ENCODE results near the gene PEX7.
"Not testable (repeated sequence)": the region's sequence is repeated elsewhere in the genome, so short reads cannot be mapped to it uniquely, and the experiment has no call there.

The PEX7 gene

DNA sequence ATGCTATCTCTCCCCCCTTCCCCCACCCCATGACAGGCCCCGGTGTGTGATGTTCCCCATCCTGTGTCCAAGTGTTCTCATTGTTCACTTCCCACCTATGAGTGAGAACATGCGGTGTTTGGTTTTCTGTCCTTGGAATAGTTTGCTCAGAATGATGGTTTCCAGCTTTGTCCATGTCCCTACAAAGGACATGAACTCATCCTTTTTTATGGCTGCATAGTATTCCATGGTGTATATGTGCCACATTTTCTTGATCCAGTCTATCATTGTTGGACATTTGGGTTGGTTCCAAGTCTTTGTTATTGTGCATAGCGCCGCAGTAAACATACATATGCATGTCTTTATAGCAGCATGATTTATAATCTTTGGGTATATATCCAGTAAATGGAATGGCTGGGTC lies 24.1 kb downstream of the PEX7 start:
- DNase-seq: not testable (repeated sequence)

DNA sequence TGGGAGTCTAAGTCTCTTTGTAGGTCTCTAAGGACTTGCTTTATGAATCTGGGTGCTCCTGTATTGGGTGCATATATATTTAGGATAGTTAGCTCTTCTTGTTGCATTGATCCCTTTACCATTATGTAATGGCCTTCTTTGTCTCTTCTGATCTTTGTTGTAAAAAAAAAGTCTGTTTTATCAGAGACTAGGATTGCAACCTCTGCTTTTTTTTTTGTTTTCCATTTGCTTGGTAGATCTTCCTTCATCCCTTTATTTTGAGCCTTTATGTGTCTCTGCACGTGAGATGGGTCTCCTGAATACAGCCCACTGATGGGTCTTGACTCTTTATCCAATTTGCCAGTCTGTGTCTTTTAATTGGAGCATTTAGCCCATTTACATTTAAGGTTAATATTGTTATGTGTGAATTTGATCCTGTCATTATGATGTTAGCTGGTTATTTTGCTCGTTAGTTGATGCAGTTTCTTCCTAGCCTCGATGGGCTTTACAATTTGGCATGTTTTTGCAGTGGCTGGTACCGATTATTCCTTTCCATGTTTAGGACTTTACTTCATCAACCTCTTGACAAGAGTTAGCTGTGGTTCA lies 27.7 kb downstream of the PEX7 start:
- DNase-seq: not testable (repeated sequence)

GRCh38 chr6:136859430-136859829 lies 37.0 kb downstream of the PEX7 start:
- DNase-seq: no peak

GRCh38 chr6:136860043-136860442 lies 37.7 kb downstream of the PEX7 start:
- no peak for DNase-seq

DNA sequence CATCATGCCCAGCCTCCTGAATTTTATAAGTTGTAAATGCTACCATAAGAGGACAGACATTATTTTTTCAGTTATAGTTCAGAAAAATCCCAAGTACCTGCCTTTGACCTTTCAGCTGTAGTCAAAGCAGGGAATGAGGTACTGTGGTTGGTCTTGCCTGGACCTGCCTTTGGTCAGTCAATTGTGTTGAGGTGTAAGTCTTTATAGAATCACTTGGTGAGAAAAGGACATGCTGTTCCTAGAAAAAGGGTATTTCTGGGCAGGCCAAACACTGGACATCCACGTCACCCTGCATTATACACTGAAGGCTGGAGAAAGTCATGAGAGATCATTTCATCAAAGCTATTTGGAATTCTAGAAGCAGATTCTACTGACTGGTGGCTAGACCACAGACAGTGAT lies 40.3 kb downstream of the PEX7 start:
- DNase-seq: no peak

DNA sequence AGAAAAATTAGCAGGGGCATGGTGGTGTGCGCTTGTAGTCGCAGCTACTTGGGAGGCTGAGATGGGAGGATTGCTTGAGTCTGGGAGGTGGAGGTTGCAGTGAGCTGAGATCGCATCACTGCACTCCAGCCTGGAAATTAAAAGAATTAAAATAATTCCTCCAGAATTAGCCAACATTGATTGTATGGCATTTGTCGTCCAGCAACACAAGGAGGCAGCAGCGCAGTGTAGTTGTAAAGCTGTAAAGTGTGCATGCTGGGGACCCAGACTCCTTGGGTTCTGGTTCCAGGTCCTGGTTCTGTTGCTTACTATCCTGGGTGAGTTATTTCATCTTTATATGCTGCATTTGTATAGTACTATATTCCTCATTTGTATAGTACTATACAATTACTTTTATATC lies 41.4 kb downstream of the PEX7 start:
- DNase-seq: no peak

DNA sequence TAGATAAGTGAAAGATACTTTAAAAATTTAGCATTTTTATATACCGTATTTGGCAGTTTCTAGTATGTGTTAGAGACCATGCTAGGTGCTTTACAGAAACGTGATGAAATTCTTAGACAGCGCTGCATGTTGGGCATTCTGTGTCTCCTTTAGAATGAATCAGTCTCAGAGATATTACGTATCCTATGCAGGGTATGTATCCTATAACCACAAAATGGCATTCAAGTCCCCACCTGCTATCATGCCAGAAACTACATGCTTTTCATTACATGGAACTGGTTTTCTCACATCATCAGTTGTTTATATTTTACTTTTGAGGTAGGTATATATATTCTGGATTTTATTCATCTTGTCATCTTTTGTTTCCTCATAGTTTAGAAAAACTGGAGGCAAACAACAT lies 42.3 kb downstream of the PEX7 start:
- DNase-seq: no peak

- DNase-seq: no peak
Observed at GRCh38 chr6:136866872-136867416, 44.6 kb downstream of the PEX7 start.

- DNase-seq: no peak
Observed at GRCh38 chr6:136869451-136869850, 47.1 kb downstream of the PEX7 start.

- no peak for DNase-seq
Observed at GRCh38 chr6:136873748-136874147, 51.4 kb downstream of the PEX7 start.

DNA sequence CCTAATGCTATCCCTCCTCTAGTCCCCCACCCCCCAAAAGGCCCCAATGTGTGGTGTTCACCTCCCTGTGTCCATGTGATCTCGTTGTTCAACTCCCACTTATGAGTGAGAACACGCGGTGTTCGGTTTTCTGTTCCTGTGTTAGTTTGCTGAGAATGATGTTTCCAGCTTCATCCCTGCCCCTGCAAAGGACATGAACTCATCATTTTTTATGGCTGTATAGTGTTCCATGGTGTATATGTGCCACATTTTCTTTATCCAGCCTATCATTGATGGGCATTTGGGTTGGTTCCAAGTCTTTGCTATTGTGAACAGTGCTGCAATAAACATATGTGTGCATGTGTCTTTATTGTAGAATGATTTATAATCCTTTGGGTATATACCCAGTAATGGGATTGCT lies 54.1 kb downstream of the PEX7 start:
- not testable (repeated sequence) for DNase-seq

DNA sequence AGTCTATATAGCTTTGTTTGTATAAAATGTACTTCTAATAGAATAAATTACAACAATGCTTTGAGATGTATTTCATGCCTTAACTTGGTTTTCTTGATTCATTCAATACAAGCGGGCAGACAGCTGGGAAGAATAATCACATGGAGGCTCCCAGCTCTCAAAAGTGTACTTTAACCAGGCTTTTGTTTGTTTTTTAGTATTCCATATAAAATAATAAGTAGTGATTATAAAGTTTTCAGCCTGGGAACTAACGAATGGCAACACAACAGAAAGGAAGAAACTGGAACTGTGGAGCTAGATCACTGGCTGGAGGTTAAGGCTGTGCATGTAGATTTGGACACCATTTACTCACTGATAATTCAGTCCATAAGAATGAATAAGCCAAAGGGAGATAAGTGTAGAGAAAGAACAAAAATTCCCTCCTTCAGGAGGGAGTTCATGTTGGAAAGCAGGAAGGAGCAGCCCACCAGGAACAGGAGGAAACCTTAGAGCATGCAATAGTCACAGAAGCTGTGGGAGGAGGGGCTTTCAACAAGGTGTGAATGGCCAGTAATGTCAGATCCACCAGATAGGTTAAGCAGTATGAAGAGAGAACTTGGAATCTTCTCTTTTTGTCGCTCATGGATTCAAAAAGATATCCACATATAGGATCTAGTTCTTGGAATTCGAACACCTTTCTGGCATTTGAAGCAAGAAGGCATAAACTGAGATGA lies 58.5 kb downstream of the PEX7 start:
- DNase-seq: no peak

DNA sequence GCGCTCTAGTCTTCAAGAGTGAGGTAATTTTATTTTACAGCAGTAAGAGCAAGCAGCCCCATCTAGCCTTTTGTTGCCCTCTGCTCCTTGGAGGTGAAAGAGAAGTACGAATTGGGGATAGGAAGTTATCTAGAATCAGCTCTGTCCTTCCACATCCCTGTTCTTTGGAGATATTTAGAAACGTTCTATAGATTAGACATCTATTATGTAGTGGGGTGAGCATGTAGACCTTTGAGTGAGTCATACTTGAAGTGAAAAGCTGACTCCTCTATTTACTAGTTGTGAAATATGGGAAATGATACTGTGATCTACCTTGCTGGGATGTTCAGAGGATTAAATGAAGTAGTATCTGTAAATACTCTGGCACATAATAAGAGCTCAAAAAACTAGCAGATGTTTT lies 63.7 kb downstream of the PEX7 start:
- no peak for DNase-seq

- DNase-seq: no peak
Observed at GRCh38 chr6:136887953-136888352, 65.6 kb downstream of the PEX7 start.

DNA sequence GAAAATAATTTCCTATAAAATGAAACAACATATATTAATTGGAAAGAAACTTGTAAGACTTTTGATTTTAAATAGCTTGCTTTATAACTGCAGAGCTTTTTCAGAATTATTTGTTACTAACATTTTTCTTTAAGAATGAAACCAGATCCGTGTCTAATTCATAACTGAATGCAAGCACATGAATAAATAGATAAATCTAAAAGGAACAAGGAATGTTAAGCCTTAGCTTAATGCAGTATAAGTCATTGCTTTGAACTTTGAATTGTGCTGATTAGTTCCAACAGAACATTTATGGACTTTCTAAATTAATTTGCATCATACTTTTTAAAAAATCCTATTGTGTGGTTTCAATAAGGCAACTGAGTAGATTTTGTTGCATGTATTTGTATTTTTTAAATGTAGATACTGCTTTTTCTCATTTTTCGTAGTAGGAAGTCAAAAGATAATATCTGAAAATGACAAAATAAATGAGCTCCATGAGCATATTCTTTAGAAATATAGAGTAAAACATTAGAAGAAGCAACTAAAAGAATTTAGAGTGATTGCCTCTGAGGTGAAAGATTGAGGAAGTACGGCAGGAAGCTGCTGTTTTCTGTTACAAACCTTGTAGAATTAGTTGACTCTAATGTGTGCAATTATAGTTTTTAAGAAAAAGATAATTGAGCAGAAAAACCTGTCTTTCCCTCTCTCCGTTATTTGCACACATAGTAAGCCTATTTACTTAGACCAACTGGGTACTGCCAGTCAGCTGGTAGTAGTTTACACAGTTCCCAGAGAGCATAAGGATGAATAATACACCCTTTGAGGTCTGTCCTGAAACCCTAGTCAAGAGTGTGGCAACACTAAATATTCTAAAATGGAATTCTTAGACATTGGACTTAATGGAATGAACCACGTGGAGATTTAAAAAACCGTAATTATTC lies 67.1 kb downstream of the PEX7 start:
- DNase-seq: no peak

DNA sequence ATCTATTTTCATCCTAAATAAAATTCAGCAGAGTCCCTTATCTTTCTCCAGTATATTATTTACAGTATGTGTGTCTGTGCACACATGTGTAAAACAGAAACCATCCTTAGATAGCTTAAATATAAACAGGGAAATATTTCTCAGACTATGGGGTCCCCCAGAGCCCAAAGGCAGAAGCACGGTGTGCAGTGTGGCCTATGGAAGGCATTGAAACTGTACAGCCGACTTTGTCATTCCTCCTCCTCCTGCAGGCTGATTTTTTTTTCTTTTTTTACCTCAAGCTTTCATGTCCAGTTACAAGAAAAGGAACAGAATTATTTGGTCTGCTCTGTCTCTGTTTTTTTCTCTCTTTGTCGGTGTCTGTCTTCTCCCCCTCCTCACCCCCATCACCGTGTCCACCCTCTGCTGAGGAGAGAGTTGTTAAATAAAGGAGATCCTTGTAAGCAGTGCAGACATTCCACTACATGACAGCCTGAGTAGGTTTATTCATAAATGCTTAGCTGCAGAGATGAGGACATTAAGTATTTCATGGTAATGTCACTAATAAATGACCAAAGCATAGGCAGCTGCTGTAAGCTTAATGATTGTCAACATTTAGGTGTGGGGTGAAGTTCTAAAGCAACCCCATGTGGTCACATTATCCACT lies 67.9 kb downstream of the PEX7 start:
- no peak for DNase-seq

- DNase-seq: no peak
Observed at GRCh38 chr6:136890986-136891385, 68.6 kb downstream of the PEX7 start.

- no peak for DNase-seq
Observed at GRCh38 chr6:136893187-136893586, 70.8 kb downstream of the PEX7 start.

DNA sequence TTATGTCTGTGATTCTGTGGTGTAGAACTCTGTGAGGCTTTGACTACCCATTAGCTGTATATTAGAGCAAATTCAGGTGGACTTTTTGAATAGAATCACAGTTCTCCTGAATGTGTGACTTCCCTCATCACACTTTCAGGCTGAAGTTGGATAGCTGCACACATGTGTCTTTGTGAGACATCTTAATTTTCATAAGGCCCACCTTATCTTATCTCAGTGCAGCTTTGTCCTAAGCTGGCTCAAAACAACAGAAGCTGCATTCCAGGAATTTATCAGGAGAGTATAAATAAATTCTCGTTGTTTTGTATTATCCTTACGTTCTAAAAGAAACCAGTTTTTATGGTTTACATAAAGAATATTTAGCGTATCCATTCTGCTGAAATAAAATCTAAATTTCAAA lies 73.5 kb downstream of the PEX7 start:
- no peak for DNase-seq

GRCh38 chr6:136897071-136897470 lies 74.7 kb downstream of the PEX7 start:
- no peak for DNase-seq

DNA sequence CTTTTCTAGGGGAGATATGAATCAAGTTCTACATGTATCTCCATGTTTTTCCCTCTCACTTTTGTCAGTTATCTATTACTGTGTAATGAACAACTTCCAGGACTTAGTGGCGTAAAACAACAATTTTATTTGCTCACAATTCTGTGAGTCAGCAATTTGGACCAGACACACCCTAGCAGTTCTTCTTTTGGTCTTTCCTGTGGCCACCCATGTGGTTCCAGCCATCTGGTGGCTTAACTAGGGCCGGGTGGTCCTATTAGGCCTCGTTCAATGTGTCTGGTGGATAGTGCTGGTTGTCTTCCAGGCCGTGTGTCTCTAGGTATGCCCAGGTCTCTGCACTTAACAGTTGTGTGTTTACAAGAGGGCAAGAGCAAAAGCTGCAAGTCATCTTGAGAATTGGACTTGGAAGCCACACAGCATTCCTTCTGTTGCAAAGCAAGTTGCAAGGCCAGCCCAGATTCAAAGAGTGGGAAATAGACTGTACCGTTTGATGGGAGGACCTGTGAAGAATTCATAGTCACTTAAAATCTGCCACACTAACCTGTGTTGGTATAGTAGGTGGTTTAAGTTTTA lies 78.9 kb downstream of the PEX7 start:
- no peak for DNase-seq

GRCh38 chr6:136904477-136904876 lies 82.1 kb downstream of the PEX7 start:
- DNase-seq: not testable (repeated sequence)

DNA sequence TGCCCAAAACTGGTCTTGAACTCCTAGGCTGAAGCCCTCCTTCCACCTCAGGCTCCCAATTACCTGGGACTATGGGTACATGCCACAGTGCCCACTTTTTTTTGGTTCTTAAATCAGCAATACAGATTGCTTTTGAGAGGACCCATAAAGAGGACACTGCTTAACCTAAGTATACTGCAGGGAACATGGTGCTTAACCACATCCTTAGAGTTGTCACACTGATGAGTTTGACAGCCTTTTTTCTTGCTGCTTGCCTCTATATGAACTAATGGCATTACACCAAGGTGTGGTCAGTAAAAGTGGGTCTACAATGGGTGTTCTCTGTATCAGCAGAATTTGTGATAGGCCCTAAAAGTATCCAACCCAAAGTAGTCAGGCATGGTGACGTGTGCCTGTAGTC lies 92.6 kb downstream of the PEX7 start:
- DNase-seq: no peak
